GM20000 (cell line): ENCODE measurements around the gene TANC1.

Source experiments
- DNase-seq: peaks from one replicate; pipeline ENCODE4 v3.0.0; 2012; ENCODE audit warnings: low spot score
- TF ChIP-seq, protein P1 (sequence below): IDR thresholded peaks from 2 replicates; pipeline ENCODE4 v1.5.1; 2012; ENCODE audit warnings: mild to moderate bottlenecking, control low read depth; ENCODE audit errors: extremely low read depth, missing control alignments

Gene TANC1

DNA sequence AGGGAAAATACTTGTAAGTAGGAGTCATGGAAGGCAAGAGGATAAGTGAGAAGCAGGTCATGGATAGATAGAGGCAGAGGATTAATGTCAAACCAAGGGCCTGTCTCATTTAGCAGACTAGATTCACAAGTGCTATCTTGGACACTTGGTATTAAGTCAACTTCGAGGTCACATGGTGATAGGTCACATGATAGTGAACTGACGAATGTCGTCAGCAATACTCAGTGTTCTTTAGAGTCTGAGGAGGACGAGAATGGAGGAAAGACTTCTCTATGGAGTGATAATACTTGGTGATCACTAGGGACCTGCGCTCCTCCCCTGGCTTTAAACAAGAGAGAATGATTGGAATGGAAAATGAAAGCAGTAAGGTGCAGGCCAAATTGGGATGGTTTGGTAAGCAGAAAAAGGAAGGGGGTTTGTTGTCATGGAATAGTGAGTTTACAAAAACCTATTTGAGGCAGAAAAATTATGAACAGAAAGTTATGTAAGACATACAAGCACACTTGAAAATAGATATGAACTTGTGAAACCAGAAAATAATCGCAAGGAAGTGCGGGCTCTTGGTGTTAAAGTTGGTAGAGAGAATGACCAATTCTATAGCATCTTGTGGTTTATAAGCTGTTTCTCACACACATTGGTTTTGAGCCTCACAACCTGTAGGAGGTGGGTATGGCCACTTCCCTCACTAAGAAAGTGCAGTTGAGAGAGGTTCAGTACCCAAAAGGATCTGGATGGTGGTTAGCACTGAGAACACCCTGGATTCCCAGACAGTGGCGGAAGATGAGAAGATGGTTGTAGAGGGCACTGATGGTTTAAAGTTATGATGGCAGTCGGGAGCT is 176.6 kb downstream of the TANC1 start:
- DNase-seq, result no peak
- TF ChIP-seq, protein P1, sequence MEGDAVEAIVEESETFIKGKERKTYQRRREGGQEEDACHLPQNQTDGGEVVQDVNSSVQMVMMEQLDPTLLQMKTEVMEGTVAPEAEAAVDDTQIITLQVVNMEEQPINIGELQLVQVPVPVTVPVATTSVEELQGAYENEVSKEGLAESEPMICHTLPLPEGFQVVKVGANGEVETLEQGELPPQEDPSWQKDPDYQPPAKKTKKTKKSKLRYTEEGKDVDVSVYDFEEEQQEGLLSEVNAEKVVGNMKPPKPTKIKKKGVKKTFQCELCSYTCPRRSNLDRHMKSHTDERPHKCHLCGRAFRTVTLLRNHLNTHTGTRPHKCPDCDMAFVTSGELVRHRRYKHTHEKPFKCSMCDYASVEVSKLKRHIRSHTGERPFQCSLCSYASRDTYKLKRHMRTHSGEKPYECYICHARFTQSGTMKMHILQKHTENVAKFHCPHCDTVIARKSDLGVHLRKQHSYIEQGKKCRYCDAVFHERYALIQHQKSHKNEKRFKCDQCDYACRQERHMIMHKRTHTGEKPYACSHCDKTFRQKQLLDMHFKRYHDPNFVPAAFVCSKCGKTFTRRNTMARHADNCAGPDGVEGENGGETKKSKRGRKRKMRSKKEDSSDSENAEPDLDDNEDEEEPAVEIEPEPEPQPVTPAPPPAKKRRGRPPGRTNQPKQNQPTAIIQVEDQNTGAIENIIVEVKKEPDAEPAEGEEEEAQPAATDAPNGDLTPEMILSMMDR, result no peak

DNA sequence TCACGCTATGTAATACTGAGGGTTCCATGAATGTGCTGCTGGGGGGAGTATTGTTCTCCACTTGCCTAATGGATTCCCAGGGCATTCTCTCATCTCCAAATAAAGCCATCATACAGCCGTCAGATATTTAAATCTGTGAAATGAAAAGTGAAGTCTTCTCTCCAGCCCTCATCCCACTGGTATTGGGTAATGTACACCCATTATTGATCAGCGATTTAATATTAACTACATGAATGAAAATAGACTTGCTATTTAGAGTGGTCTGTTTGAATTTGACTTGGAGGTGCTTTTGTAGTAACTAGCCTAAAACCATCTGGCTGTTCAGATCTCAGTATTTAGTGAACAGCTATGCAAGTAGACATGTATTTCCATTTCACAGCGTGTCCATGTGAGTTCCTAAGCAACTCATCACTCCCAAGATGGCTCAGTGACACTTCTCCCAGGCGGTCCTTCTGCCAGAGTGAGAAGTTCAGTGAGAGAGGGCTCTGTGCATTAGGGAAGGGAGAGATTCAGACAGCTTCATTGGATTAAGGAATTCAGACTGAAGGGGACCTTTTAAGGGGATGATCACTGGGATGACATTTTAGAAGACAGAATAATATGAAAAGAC is 177.4 kb downstream of the TANC1 start:
- TF ChIP-seq, protein P1, result no peak
- no peak for DNase-seq

DNA sequence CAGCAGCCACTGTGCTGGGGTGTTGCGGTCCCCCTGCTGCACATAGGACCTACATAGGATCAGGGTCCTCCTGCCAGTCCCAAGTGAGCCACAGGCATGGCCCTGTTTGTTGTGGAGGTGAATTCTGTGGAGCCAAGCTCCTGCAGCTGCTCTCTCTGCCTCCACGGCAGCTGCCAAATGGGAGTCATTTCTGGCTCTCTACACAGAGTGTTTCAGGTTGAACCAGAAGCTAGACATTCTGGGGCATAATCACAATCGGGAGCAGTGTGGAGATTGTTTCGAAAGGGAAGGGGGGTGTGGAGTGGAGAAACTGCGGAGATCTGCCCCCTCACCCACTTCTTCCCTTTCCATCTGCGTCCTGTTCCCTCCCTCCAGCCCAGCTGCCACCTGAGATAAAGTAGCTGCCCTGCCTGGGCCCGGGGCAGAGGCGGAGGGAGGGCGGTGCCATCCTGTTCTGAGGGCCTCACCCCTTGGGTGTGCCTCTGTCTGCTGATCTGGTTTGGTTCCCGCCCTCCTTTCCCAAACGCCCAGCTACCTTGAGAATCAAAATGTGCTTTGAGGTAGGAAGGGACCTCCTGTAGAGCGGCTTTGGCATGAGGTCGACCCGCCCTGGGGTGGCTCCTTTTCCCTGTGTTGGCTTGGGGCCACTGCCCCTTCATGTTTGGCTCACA is 178.7 kb downstream of the TANC1 start:
- TF ChIP-seq, protein P1, result no peak
- no peak for DNase-seq

DNA sequence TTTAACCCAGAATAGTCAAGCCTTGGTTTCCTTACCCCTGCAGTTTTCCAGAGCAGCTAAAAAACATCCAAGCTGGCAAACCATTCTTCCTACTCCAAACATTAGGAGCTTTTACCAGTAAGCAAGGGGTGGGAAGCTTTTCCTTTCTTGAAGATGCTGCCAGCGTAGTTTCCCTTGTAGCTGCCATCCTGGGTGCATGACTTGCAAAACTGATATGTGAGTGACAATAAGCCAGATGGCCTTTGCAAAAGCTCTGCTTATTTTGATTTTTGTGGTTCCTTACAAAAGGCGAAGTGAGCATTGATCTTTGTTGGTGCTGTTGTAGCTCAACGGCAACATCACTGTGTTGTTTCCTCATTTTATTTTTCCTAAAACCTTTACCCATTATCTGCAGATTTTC is 179.2 kb downstream of the TANC1 start:
- no peak for DNase-seq
- TF ChIP-seq, protein P1, result no peak

DNA sequence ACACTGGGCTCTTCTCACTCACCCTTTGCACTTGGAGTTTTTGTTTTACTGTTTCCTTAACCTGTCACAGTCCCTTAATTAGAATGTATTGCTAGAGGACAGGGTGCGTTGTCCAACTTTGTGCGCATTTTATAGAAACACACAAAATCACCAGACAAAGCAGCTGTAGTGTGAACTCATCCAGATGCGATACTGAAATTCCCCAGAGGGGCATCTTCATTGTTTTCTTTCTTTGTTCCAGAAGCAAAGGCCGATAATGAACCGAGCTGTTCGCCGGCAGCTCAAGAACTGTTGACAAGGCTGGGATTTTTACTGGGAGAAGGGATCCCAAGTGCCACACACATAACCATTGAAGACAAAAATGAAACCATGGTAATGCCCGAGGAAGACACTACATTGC is 180.5 kb downstream of the TANC1 start:
- TF ChIP-seq, protein P1, result no peak

DNA sequence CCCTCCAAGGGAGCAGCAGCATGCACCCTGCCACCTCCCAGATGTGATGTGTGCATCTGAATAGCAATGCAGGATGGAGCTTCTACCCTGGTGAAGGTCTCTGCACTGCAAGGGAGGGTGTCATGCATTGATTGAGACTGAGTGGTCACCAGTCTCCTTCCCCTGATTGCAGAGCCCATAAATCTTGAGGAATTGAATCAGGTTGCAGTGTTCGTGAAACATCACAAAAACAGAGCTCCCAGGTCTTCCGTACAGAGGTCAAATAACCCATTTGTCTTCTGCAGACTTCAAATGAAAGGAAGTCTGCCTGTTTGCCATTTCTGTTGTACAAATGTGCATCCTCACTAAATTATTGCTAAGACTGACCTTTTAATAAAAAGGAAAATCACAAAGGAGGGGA is 181.3 kb downstream of the TANC1 start:
- TF ChIP-seq, protein P1, result no peak
- no peak for DNase-seq

More for the DNA sequence above, 180.5 kb downstream of the TANC1 start:
- DNase-seq, result no peak

DNA sequence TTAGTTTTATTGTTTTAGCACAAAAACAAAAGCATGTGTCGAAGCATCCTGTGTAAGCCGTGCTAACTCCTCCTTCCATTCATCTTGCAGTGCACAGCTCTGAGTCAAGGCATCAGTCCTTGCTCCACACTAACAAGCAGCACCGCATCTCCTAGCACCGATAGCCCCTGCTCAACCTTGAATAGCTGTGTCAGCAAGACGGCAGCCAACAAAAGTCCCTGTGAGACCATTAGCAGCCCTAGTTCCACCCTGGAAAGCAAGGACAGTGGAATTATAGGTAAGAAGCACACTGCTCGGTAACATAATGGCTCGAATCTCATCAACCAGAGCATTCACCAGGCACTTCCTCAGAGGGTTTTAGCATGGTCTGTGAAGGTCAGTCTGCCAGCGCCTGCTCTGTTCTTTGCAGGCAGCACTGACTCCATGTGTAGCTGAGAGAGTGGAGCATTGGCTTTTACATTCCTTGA is 181.9 kb downstream of the TANC1 start:
- DNase-seq, result no peak
- TF ChIP-seq, protein P1, result no peak
